HEK293 (cell line): ENCODE results near the gene ZNF831.
A peak's percentile ranks its signal among the peaks of the same experiment; 100 is the strongest.

Experiments used
- CTCF ChIA-PET: fragments of 350-600 bp; formaldehyde crosslinking; extraction: SDS; loops from one replicate; lab custom pipeline; 2021; ENCODE audit warnings: antibody characterized with exemption; lab: Yijun Ruan, JAX
- POLR2A ChIA-PET: fragments of 300-600 bp; formaldehyde crosslinking; extraction: SDS; loops from one replicate; lab custom pipeline; 2020; ENCODE audit warnings: antibody characterized with exemption, inconsistent platforms; lab: Yijun Ruan, JAX
- H3K27ac ChIP-seq: fragments of 200-500 bp; sonication (Bioruptor generic); 2 replicates; pipeline ENCODE4 v1.5.1; 2014; ENCODE audit warnings: low read depth, low read length, control low read depth, inconsistent platforms; ENCODE audit errors: extremely low read depth
- H3K36me3 ChIP-seq, 2 experiments: fragments of 200-500 bp in 1 of 2; sonication (Bioruptor generic) in 1 of 2; 1 replicate in 1 of 2; 2 replicates in 1 of 2; pipeline ENCODE4 v1.5.1; 2014 to 2017; ENCODE audit warnings: inconsistent platforms in 2 of 2, low read length in 2 of 2; ENCODE audit not compliant: control insufficient read depth in 2 of 2, insufficient read depth in 1 of 2
- H3K4me1 ChIP-seq: fragments of 200-500 bp; sonication (Bioruptor generic); 2 replicates; pipeline ENCODE4 v1.5.1; 2014; ENCODE audit warnings: mild to moderate bottlenecking, low read length, inconsistent platforms; ENCODE audit not compliant: control insufficient read depth, insufficient read depth
- H3K4me3 ChIP-seq: 2 replicates; pipeline ENCODE4 v1.5.1; 2011; ENCODE audit warnings: low read depth, mild to moderate bottlenecking, control low read depth, low read length, moderate library complexity
- H3K9me3 ChIP-seq: fragments of 200-500 bp; sonication (Bioruptor generic); 2 replicates; pipeline ENCODE4 v1.5.1; 2014; ENCODE audit warnings: low read depth, low read length, inconsistent platforms; ENCODE audit not compliant: control insufficient read depth, insufficient read depth
- INSM2 ChIP-seq: fragments of 450-650 bp; formaldehyde crosslinking; IDR thresholded peaks from 2 replicates; pipeline ENCODE4 v1.5.1; 2016; ENCODE audit warnings: missing biosample characterization, missing genetic modification characterization
- KLF10 ChIP-seq: fragments of 450-650 bp; IDR thresholded peaks from 2 replicates; pipeline ENCODE4 v1.5.1; 2018; ENCODE audit warnings: missing biosample characterization, mild to moderate bottlenecking, missing genetic modification characterization
- MYNN ChIP-seq: fragments of 450-650 bp; formaldehyde crosslinking; IDR thresholded peaks from 2 replicates; pipeline ENCODE4 v1.5.1; 2016; ENCODE audit warnings: missing biosample characterization, missing genetic modification characterization, borderline replicate concordance
- REST ChIP-seq: fragments of 450-650 bp; formaldehyde crosslinking; IDR thresholded peaks from 2 replicates; pipeline ENCODE4 v1.5.1; 2016; ENCODE audit warnings: missing biosample characterization, missing genetic modification characterization
- TRIM28 ChIP-seq: IDR thresholded peaks from 2 replicates; pipeline ENCODE4 v1.6.1; 2011; ENCODE audit warnings: low read length, control low read depth, borderline replicate concordance
- ZNF518A ChIP-seq: fragments of 450-650 bp; formaldehyde crosslinking; conservative IDR thresholded peaks from 2 replicates; pipeline ENCODE4 v1.5.1; 2016; ENCODE audit warnings: low read depth, missing biosample characterization, missing genetic modification characterization
- ZNF610 ChIP-seq: fragments of 450-650 bp; formaldehyde crosslinking; IDR thresholded peaks from 2 replicates; pipeline ENCODE4 v1.5.1; 2016; ENCODE audit warnings: missing biosample characterization, missing genetic modification characterization, borderline replicate concordance

Gene ZNF831

GRCh38 chr20:59138114-59138748 is 25.4 kb upstream of the ZNF831 start:
- Histone ChIP-seq H3K4me3 (no peak overlapping the region), H3K4me1 (no peaks in the 10 kb centered on the region), H3K36me3 (no peaks in the 10 kb centered on the region), H3K27ac (no peak overlapping the region), H3K9me3 (no peaks in the 10 kb centered on the region)
- TF ChIP-seq REST (tag by site-specific recombination) (0 out of 2 replicates have a peak, but pooled peaks have one; percentile 36), ZNF518A (tag by site-specific recombination) (no peak)
- POLR2A ChIA-PET, result no interaction called here
- CTCF ChIA-PET, result interaction anchor here (0.6 kb wide), 1 partner anchor 516 kb away, joined by 3 read pairs; no protein-coding TSS in a partner anchor

GRCh38 chr20:59139998-59140397 is 23.6 kb upstream of the ZNF831 start:
- H3K36me3 ChIP-seq, result no peaks in the 10 kb centered on the region
- H3K4me3 ChIP-seq, result no peak overlapping the region
- POLR2A ChIA-PET, result no interaction called here
- CTCF ChIA-PET, result no interaction called here
- no peaks in the 10 kb centered on the region for H3K4me1 ChIP-seq
- H3K27ac ChIP-seq, result no peak overlapping the region
- H3K9me3 ChIP-seq, result no peaks in the 10 kb centered on the region
- TF ChIP-seq KLF10 (tag by site-specific recombination) (no peak), MYNN (tag by site-specific recombination) (no peak), ZNF610 (no peak)

GRCh38 chr20:59141818-59142581 is 21.6 kb upstream of the ZNF831 start:
- Histone ChIP-seq H3K27ac (no peak overlapping the region), H3K36me3 (no peaks in the 10 kb centered on the region), H3K4me1 (no peaks in the 10 kb centered on the region), H3K4me3 (no peak overlapping the region), H3K9me3 (no peaks in the 10 kb centered on the region)
- TF ChIP-seq TRIM28 (peak; percentile 58; the same call in 1 of the 2 replicates), INSM2 (tag by site-specific recombination) (no peak), REST (tag by site-specific recombination) (peak; percentile 96)
- ChIA-PET CTCF (no interaction called here), POLR2A (no interaction called here)
